Skeletal muscle satellite cell (primary cell): ENCODE data around the gene PGPEP1.
"Not testable (repeated sequence)": the region's sequence is repeated elsewhere in the genome, so short reads cannot be mapped to it uniquely, and the experiment has no call there.

Experiments
- H3K27me3 ChIP-seq: 2 replicates; pipeline ENCODE4 v1.7.0; 2013; ENCODE audit warnings: low read length; ENCODE audit not compliant: control insufficient read depth, insufficient read depth
- H3K36me3 ChIP-seq: 2 replicates; pipeline ENCODE4 v1.7.0; 2013; ENCODE audit warnings: mild to moderate bottlenecking, control low read depth, low read length; ENCODE audit not compliant: insufficient read depth
- H3K4me1 ChIP-seq: 2 replicates; pipeline ENCODE4 v1.7.0; 2013; ENCODE audit warnings: low read length; ENCODE audit not compliant: control insufficient read depth, insufficient read depth
- H3K4me2 ChIP-seq: 2 replicates; pipeline ENCODE4 v1.7.0; 2013; ENCODE audit warnings: mild to moderate bottlenecking, low read length
- H3K4me3 ChIP-seq: 2 replicates; pipeline ENCODE4 v1.7.0; 2013; ENCODE audit warnings: low read length
- H3K9ac ChIP-seq: 2 replicates; pipeline ENCODE4 v1.7.0; 2013; ENCODE audit warnings: mild to moderate bottlenecking, low read depth, low read length, moderate library complexity
- H3K9me3 ChIP-seq: replicated peaks from 2 replicates; pipeline ENCODE4 v1.7.0; 2013; ENCODE audit warnings: mild to moderate bottlenecking, control low read depth, low read length

PGPEP1 gene

GRCh38 chr19:18339723-18340122 is 675 bp upstream of the PGPEP1 start:
- Histone ChIP-seq H3K9ac (no peak overlapping the region), H3K4me1 (peaks cover 16% of the 10 kb centered on the region), H3K4me3 (no peak overlapping the region)

GRCh38 chr19:18340990-18341868 is 831 bp downstream of the PGPEP1 start:
- peaks cover 16% of the 10 kb centered on the region for H3K4me1 ChIP-seq
- H3K4me3 ChIP-seq, result peak overlapping the region; percentile 94
- H3K27me3 ChIP-seq, result peaks cover 9% of the 10 kb centered on the region
- peak overlapping the region; percentile 72 for H3K9ac ChIP-seq
- no peaks in the 10 kb centered on the region for H3K36me3 ChIP-seq
- peak overlapping the region; percentile 90 for H3K4me2 ChIP-seq
- no peaks in the 10 kb centered on the region for H3K9me3 ChIP-seq

More at GRCh38 chr19:18339723-18340122, 675 bp upstream of the PGPEP1 start:
- Histone ChIP-seq H3K4me2 (peak overlapping the region; percentile 90), H3K36me3 (no peaks in the 10 kb centered on the region), H3K9me3 (no peaks in the 10 kb centered on the region), H3K27me3 (peaks cover 9% of the 10 kb centered on the region)

GRCh38 chr19:18342090-18342632 is 1.8 kb downstream of the PGPEP1 start:
- peaks cover 16% of the 10 kb centered on the region for H3K4me1 ChIP-seq
- H3K9ac ChIP-seq, result no peak overlapping the region
- peaks cover 9% of the 10 kb centered on the region for H3K27me3 ChIP-seq
- H3K4me3 ChIP-seq, result no peak overlapping the region
- H3K36me3 ChIP-seq, result no peaks in the 10 kb centered on the region
- no peaks in the 10 kb centered on the region for H3K9me3 ChIP-seq
- H3K4me2 ChIP-seq, result no peak overlapping the region

DNA sequence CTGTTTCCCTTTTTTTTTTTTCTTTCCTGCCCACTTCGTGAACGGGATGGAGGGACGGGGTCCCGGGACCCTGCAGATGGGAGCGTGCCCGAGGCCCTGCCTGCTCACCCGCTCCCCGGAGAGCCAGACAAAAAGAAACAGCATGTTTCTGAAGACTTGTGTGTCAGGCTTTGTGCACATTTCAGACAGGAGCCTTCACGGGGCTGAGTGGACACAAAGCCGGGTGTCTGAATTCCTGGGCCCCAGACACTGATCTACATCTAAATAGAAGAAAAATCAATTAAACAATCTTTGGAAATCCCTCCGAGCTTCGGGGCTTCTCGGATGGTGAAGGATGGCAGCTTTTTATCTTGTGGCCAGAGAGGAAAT is 4.2 kb downstream of the PGPEP1 start:
- Histone ChIP-seq H3K27me3 (no peaks in the 10 kb centered on the region), H3K4me1 (peaks cover 16% of the 10 kb centered on the region), H3K4me3 (no peak overlapping the region), H3K9ac (no peak overlapping the region), H3K36me3 (no peaks in the 10 kb centered on the region), H3K4me2 (no peak overlapping the region), H3K9me3 (no peaks in the 10 kb centered on the region)

DNA sequence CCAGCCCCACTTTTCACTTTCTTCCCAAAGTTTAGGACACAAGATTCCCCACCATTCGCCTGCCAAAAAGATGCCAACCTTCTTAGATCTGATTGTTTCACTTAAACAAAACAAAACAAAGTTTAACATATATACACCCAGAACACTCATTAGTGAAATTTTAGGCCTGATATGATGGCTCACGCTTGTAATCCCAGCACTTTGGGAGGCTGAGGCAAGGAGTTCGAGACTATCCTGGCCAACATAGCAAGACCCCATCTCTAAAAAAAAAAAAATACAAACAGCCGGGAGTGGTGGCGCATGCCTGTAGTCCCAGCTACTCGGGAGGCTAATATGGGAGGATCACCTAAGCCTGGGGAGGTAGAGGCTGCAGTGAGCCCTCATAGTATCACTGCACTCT is 4.9 kb downstream of the PGPEP1 start:
- no peaks in the 10 kb centered on the region for H3K36me3 ChIP-seq
- H3K4me3 ChIP-seq, result no peak overlapping the region
- H3K9me3 ChIP-seq, result no peaks in the 10 kb centered on the region
- H3K9ac ChIP-seq, result no peak overlapping the region
- no peaks in the 10 kb centered on the region for H3K27me3 ChIP-seq
- H3K4me2 ChIP-seq, result no peak overlapping the region
- H3K4me1 ChIP-seq, result peaks cover 9% of the 10 kb centered on the region

GRCh38 chr19:18346091-18346490 is 5.7 kb downstream of the PGPEP1 start:
- Histone ChIP-seq H3K36me3 (no peaks in the 10 kb centered on the region), H3K9ac (no peak overlapping the region), H3K4me3 (no peak overlapping the region), H3K4me1 (peaks cover 5% of the 10 kb centered on the region), H3K9me3 (no peaks in the 10 kb centered on the region), H3K4me2 (no peak overlapping the region), H3K27me3 (no peaks in the 10 kb centered on the region)

DNA sequence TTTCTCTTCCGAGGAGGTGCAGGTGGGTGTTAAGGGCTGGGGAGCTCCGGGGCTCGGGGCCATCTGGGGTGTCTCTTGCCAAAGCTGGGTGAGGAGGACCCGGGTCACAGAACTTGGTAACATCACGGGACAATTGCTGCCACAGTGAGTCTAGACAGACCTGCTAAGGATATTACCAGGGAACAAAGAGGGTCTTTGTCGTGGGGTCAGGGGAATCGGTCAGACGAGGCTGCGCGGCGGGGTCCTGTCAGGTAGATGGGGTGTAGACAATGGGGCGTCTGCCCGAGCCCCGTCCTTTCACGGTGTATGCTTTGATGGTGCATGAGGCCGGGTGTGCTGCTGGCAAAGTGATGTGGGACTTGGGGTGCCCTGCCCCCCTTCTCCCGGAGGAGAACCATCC is 7.8 kb downstream of the PGPEP1 start:
- H3K36me3 ChIP-seq, result no peaks in the 10 kb centered on the region
- H3K4me3 ChIP-seq, result no peak overlapping the region
- H3K4me2 ChIP-seq, result no peak overlapping the region
- H3K9me3 ChIP-seq, result no peaks in the 10 kb centered on the region
- H3K27me3 ChIP-seq, result no peaks in the 10 kb centered on the region
- H3K4me1 ChIP-seq, result no peaks in the 10 kb centered on the region
- H3K9ac ChIP-seq, result no peak overlapping the region

DNA sequence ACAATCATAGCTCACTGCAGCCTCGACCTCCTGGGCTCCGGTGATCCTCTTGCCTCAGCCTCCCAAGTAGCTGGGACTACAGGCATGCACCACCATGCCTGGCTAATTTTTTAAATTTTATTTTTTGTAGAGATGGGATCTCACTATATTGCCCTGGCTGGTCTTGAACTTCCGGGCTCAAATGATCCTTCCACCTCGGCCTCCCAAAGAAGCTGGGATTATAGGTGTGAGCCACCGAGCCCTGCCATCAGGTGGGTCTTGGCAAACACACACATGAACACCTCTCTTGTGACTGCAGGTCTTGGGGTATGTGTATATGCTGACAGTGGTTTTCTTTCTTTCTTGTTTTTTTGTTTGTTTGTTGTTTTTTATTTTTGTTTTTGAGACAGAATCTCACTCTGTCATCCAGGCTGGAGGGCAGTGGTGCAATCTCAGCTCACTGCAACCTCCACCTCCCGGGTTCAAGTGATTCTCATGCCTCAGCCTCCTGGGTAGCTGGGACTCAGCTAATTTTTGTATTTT is 8.5 kb downstream of the PGPEP1 start:
- H3K9me3 ChIP-seq, H3K27me3 ChIP-seq, H3K4me3 ChIP-seq, H3K9ac ChIP-seq, H3K4me2 ChIP-seq, H3K4me1 ChIP-seq, H3K36me3 ChIP-seq: not testable (repeated sequence)

DNA sequence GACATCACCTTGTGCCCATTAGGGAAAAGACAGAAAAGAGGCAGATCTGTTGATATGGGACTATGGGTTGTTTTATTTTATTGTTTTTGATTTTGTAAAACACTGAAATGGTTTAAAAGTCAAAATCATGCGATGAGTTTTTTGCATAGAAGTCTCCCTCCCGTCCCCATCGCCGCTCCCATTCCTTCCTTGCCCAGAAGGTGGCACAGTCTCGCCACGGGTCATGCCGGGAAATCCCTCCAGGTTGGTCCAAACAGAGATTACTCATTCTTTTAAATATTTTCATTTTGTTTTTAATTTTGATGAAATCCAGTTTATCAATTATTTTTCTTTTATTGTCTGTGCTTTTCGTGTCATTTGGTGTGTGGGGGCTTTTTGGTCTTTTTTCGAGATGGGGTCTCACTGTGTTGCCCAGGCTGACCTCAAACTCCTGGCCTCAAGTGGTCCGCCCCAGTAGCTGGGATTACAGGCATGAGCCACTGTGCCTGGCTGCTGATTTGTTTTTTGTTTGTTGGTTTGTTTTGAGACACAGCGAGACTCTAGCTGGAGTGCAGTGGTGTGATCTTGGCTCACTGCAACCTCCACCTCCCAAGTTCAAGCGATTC is 9.2 kb downstream of the PGPEP1 start:
- Histone ChIP-seq H3K27me3 (no peaks in the 10 kb centered on the region), H3K4me2 (no peak overlapping the region), H3K36me3 (no peaks in the 10 kb centered on the region), H3K9ac (no peak overlapping the region), H3K4me1 (no peaks in the 10 kb centered on the region), H3K9me3 (no peaks in the 10 kb centered on the region), H3K4me3 (no peak overlapping the region)

- no peak overlapping the region for H3K9ac ChIP-seq
- H3K4me2 ChIP-seq, result no peak overlapping the region
- no peak overlapping the region for H3K4me3 ChIP-seq
- H3K27me3 ChIP-seq, result no peaks in the 10 kb centered on the region
- no peaks in the 10 kb centered on the region for H3K4me1 ChIP-seq
- H3K36me3 ChIP-seq, result no peaks in the 10 kb centered on the region
- no peaks in the 10 kb centered on the region for H3K9me3 ChIP-seq
These were observed 10.1 kb downstream of the PGPEP1 start for GRCh38 chr19:18350490-18350889.

DNA sequence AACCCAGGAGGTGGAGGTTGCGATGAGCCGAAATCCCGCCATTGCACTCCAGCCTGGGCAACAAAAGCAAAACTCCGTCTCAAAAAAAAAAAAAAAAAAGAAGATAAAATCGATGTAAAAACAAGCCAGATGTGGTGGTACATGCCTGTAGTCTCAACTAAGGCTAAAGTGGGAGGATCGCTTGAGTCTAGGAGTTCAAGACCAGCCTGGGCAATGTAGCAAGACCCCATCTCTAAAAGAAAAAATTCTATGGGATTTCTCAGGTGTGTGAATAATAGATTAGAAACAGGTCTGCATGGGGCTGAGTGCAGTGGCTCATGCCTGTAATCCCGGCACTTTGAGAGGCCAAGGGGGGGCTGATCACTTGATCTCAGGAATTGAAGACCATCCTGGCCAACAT is 11.1 kb downstream of the PGPEP1 start:
- no peaks in the 10 kb centered on the region for H3K9me3 ChIP-seq
- peaks cover 3% of the 10 kb centered on the region for H3K36me3 ChIP-seq
- no peak overlapping the region for H3K4me2 ChIP-seq
- no peaks in the 10 kb centered on the region for H3K4me1 ChIP-seq
- no peak overlapping the region for H3K9ac ChIP-seq
- H3K4me3 ChIP-seq, result no peak overlapping the region
- no peaks in the 10 kb centered on the region for H3K27me3 ChIP-seq
